Spinal cord (tissue), 10 donors: ENCODE results near the gene DPP9. TPM values are rescaled to one million over a fixed set of nuclear protein-coding genes. Genes with fewer than 3 reads are reported as not detected.

ENCODE experiments used
- DNase-seq, 6 donors: peaks; one replicate each; pipeline versions ENCODE4 v3.0.0 to v3.0.0-alpha.2; 2013 to 2015; ENCODE audit warnings: low spot score in 6 of 6, low read depth in 4 of 6
- H3K27ac ChIP-seq: one replicate; pipeline ENCODE4 v1.5.1; 2013; ENCODE audit warnings: low read depth, low read length, control low read depth
- H3K27me3 ChIP-seq: one replicate; pipeline ENCODE4 v1.6.1; 2013; ENCODE audit warnings: low read length; ENCODE audit not compliant: control insufficient read depth, insufficient read depth
- H3K36me3 ChIP-seq: one replicate; pipeline ENCODE4 v1.6.1; 2013; ENCODE audit warnings: low read length; ENCODE audit not compliant: control insufficient read depth, insufficient read depth
- H3K4me1 ChIP-seq: one replicate; pipeline ENCODE4 v1.6.1; 2013; ENCODE audit warnings: low read length; ENCODE audit not compliant: control insufficient read depth, insufficient read depth
- H3K4me3 ChIP-seq: one replicate; pipeline ENCODE4 v1.5.1; 2013; ENCODE audit warnings: low read depth, low read length, control low read depth
- H3K9me3 ChIP-seq: one replicate; pipeline ENCODE4 v1.6.1; 2013; ENCODE audit warnings: low read length; ENCODE audit not compliant: control insufficient read depth, insufficient read depth
- WGBS: methylation state at CpG from one replicate; pipeline ENCODE4 v1.1.5; 2013; ENCODE audit warnings: missing lambda C conversion rate; ENCODE audit not compliant: insufficient coverage; 5-methylcytosine and 5-hydroxymethylcytosine counted together
- polyA plus RNA-seq, 2 donors: library from polyadenylated mRNA; unstranded; fragments of 120-200 nt; gene quantifications; one replicate each; pipeline ENCODE4 v1.2.1, GENCODE V29; 2013; ENCODE audit not compliant: insufficient read length in 2 of 2
- total RNA-seq, 2 donors: library from RNA; depleted of rRNA in 1 of 2; stranded (reverse); fragments of 120-200 nt in 1 of 2; fragments of >200 nt in 1 of 2; gene quantifications; one replicate each; pipeline versions ENCODE4 v1.2.3 to v1.2.4, GENCODE V29; 2013 to 2014
- donor health status: healthy.

DPP9 gene
- total and polyA plus RNA-seq, 4 donors, result 9.6 to 30.3 (median 17.4) TPM

- Histone ChIP-seq H3K4me3 (no peak overlapping the region), H3K36me3 (peaks cover 86% of the 10 kb centered on the region), H3K27ac (no peak overlapping the region), H3K4me1 (no peaks in the 10 kb centered on the region), H3K9me3 (no peaks in the 10 kb centered on the region), H3K27me3 (no peaks in the 10 kb centered on the region)
- 95% methylated on average over 9 of the region's 11 CpGs for WGBS
- no peak for DNase-seq
Measured at GRCh38 chr19:4702764-4703163, 20.9 kb downstream of the DPP9 start.

GRCh38 chr19:4701557-4701956 is 22.1 kb downstream of the DPP9 start:
- H3K27ac ChIP-seq, result no peak overlapping the region
- H3K4me3 ChIP-seq, result no peak overlapping the region
- peaks cover 92% of the 10 kb centered on the region for H3K36me3 ChIP-seq
- H3K4me1 ChIP-seq, result no peaks in the 10 kb centered on the region
- no peak for DNase-seq
- WGBS, result 94% methylated on average over 4 of the region's 8 CpGs
- H3K9me3 ChIP-seq, result no peaks in the 10 kb centered on the region
- H3K27me3 ChIP-seq, result no peaks in the 10 kb centered on the region

DNA sequence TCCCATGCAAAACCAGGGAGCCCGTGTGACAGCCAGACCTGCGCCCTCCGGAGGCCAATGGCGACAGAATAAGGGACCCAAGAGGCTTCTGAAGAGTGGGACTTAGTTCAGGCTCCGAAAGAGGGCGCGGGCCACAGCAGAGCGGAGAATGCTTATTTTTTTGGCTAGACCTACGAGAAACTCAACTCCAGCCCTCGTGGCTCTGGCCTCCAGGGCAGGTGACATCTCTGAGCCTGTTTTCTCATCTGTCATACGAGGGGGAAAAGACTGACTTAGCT is 23.0 kb downstream of the DPP9 start:
- peaks cover 94% of the 10 kb centered on the region for H3K36me3 ChIP-seq
- no peaks in the 10 kb centered on the region for H3K9me3 ChIP-seq
- H3K4me3 ChIP-seq, result no peak overlapping the region
- WGBS, result 84% methylated on average over 11 of the region's 11 CpGs
- no peaks in the 10 kb centered on the region for H3K27me3 ChIP-seq
- DNase-seq, result no peak
- no peak overlapping the region for H3K27ac ChIP-seq
- H3K4me1 ChIP-seq, result peaks cover 3% of the 10 kb centered on the region

DNA sequence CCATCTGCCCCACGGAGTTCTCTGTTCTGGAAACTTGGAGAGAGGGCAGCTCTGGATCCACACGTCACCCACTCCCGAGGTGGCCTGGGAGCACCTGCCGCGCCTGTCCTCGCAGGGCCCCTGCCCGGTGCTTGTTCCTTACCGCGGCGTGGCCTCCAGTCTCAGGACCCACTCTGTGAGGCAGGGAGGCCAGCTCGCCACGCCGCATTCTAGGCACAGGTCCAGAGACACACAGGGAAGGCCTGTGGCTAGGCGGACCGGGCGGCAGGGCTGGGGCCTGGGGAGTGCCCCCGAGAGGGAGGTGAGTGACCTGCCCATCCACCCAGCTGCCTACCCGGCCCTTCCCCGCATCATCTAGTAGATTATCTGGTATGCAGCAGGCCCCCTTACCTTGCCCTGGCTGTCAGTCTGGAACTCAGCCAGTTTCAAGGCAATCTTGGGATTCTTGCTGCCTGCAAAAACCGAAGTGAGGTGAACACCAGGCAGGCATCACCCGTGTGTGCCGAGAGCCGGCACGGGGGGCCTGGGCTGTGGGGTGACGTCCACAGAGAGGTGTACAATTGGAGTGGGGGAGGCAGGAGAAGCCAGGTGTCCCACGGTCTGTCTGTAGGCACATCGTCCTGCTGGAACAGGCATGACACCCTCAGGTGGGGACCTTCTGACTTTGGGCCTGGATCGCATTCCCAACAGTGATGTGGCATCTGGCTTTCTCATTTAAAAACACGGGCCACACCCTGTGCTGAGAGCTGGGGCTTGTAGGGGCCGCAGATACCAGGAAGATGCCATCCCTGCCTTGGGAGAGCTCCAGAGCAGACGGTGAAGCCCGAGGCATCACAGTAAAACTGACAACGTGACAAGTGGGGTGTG is 23.6 kb downstream of the DPP9 start:
- peaks cover 96% of the 10 kb centered on the region for H3K36me3 ChIP-seq
- WGBS, result 92% methylated on average over 33 of the region's 33 CpGs
- peaks cover 9% of the 10 kb centered on the region for H3K4me1 ChIP-seq

DNA sequence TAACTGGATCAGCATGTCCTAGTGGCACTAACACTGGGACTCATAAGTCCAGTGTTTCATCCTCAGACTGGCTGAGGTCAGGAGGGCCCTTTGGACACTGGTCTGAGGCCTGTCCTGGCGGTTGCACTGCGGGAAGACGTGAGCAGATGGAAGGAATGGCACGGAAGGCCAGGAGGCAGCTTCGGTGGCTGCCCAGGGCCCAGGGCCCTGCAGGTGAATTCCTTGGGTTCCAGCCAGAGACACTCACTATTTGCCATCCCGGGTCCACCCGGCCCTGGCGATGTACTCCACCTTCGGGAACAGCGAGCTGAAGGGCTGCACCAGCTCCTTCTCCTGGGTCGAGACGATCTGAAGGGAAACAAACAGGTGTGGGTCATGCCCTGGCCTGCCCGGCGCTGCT is 26.3 kb downstream of the DPP9 start:
- no peaks in the 10 kb centered on the region for H3K27me3 ChIP-seq
- no peak overlapping the region for H3K27ac ChIP-seq
- H3K36me3 ChIP-seq, result peaks cover 99% of the 10 kb centered on the region
- no peaks in the 10 kb centered on the region for H3K9me3 ChIP-seq
- H3K4me3 ChIP-seq, result no peak overlapping the region
- H3K4me1 ChIP-seq, result peaks cover 16% of the 10 kb centered on the region
- WGBS, result 99% methylated on average over 13 of the region's 14 CpGs
- no peak for DNase-seq

More for the DNA sequence above, 23.6 kb downstream of the DPP9 start:
- H3K4me3 ChIP-seq, result no peak overlapping the region
- no peak for DNase-seq
- H3K27me3 ChIP-seq, result no peaks in the 10 kb centered on the region
- no peaks in the 10 kb centered on the region for H3K9me3 ChIP-seq
- H3K27ac ChIP-seq, result no peak overlapping the region

- H3K4me1 ChIP-seq, result peaks cover 26% of the 10 kb centered on the region
- no peaks in the 10 kb centered on the region for H3K27me3 ChIP-seq
- no peak overlapping the region for H3K4me3 ChIP-seq
- WGBS, result 84% methylated on average over 18 of the region's 19 CpGs
- peaks cover 99% of the 10 kb centered on the region for H3K36me3 ChIP-seq
- H3K9me3 ChIP-seq, result no peaks in the 10 kb centered on the region
- H3K27ac ChIP-seq, result no peak overlapping the region
- peak in 1 of 6 donors; percentile 17 for DNase-seq
Measured at GRCh38 chr19:4695224-4695731, 28.4 kb downstream of the DPP9 start.

DNA sequence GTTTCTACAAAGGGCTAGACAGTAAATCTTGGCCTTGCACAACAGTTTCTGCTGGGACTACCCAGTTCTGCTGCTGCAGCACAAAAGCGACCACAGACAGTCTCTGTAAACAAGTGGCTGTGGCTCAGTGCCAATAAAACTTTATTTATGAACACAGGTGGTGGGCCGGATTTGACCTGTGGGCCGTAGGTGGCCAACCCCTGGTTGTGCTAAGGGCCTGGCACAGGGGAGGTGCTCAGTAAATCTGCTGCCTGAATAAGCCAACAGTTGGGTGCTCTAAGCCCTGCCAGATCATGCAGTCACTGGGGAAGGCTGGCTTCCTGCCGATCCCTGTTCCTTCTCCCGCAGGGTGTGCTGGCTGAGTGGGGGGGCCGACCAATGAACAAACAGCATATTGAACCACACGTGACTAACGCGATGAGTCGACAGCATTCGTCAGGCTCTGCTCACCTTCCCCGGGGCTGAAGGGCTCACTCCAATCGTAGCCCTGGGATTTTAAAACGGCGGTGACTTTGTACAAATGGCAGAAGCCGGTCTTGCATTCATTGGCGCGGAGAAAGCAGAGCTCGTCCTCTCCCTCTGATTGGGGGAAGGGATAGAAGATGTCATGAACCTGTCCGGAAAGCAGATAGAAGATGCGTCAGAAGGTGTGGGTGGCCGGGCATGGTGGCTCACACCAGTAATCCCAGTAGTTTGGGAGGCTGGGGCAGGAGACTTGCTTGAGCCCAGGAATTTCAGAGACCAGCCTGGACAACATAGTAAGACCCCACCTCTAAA is 29.2 kb downstream of the DPP9 start:
- no peak for DNase-seq
- Histone ChIP-seq H3K9me3 (no peaks in the 10 kb centered on the region), H3K4me1 (peaks cover 26% of the 10 kb centered on the region), H3K27ac (no peak overlapping the region), H3K36me3 (peaks cover 99% of the 10 kb centered on the region), H3K27me3 (no peaks in the 10 kb centered on the region), H3K4me3 (no peak overlapping the region)
- WGBS, result 87% methylated on average over 21 of the region's 22 CpGs

GRCh38 chr19:4693471-4694121 is 30.0 kb downstream of the DPP9 start:
- H3K9me3 ChIP-seq, result no peaks in the 10 kb centered on the region
- H3K4me1 ChIP-seq, result peaks cover 26% of the 10 kb centered on the region
- H3K4me3 ChIP-seq, result no peak overlapping the region
- DNase-seq, result no peak
- peaks cover 99% of the 10 kb centered on the region for H3K36me3 ChIP-seq
- WGBS, result 91% methylated on average over 12 of the region's 15 CpGs
- no peaks in the 10 kb centered on the region for H3K27me3 ChIP-seq
- H3K27ac ChIP-seq, result no peak overlapping the region

DNA sequence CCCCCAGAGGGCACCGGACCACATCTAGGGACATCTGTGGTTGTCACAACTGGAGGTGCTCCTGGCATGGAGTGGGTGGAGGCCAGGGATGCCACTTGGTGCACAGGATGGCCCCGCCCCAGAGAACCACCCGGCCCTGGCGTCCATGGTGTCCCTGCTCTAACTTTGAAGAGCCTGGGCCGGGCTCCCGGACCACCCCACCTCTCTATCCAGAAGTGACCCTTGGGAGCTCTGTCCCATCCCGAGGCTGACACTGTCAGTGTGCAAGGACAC is 30.6 kb downstream of the DPP9 start:
- Histone ChIP-seq H3K36me3 (peaks cover 99% of the 10 kb centered on the region), H3K27me3 (no peaks in the 10 kb centered on the region), H3K9me3 (no peaks in the 10 kb centered on the region), H3K4me1 (peaks cover 26% of the 10 kb centered on the region), H3K4me3 (no peak overlapping the region), H3K27ac (no peak overlapping the region)
- 91% methylated on average over 6 of the region's 7 CpGs for WGBS
- DNase-seq, result no peak
